ENCODE results near the gene RAB5A.

DNA sequence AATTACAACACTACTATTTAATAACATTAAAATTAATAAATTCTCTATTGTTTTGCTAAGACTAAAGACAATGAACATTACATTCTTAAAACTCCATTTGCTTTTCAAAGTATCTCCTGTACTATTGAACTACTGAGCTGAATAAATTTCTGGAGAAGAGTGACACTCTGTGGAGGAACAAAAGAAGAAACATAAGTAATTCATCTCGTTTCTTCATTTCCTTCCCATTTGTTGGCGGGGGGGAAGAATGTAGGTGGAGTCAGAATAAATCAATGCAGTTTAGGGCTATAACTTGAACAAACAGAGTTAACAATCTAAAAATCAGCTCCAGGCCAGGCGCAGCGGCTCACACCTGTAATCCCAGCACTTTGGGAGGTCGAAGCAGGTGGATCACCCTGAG lies 45.6 kb upstream of the RAB5A start:
- TF ChIP-seq POLR2AphosphoS5 (IDR thresholded peaks at IDR 0.05; ENCODE audit: low read depth, low read length) (no peak), TAF1 (IDR thresholded peaks at IDR 0.05; ENCODE audit: borderline replicate concordance, low read depth, low read length) (no peak), POLR2A (IDR thresholded peaks at IDR 0.05; ENCODE audit: low read depth, low read length) (no peak)
